Breast epithelium (tissue), 4 donors: ENCODE measurements around the gene CTIF. TPM values are rescaled to one million over a fixed set of nuclear protein-coding genes. Genes with fewer than 3 reads are reported as not detected.

Source experiments
- DNase-seq, 2 donors: peaks; one replicate each; pipeline ENCODE4 v3.0.0-alpha.2; 2019; ENCODE audit warnings: low spot score in 2 of 2
- H3K27ac ChIP-seq, 2 donors: fragments of 200-600 bp; sonication (generic) in 1 of 2; one replicate each; pipeline ENCODE4 v1.5.1; 2016 to 2019; ENCODE audit warnings: mild to moderate bottlenecking in 1 of 2
- H3K27me3 ChIP-seq, 2 donors: fragments of 200-600 bp; sonication (generic) in 1 of 2; one replicate each; pipeline versions ENCODE4 v1.5.1 to v1.6.0; 2017 to 2019; ENCODE audit warnings: control low read depth in 1 of 2, mild to moderate bottlenecking in 1 of 2
- H3K36me3 ChIP-seq: fragments of 200-600 bp; one replicate; pipeline ENCODE4 v1.5.1; 2019
- H3K4me1 ChIP-seq, 2 donors: fragments of 200-600 bp; sonication (generic); one replicate each; pipeline ENCODE4 v1.5.1; 2016 to 2019; ENCODE audit warnings: control low read depth in 1 of 2
- H3K4me3 ChIP-seq, 3 donors: fragments of 200-600 bp; sonication (generic); 1 replicate in 2 of 3; 2 replicates in 1 of 3; pipeline ENCODE4 v1.5.1; 2016 to 2019; ENCODE audit warnings: mild to moderate bottlenecking in 3 of 3, moderate library complexity in 2 of 3
- H3K9me3 ChIP-seq, 2 donors: fragments of 200-600 bp; sonication (generic) in 1 of 2; one replicate each; pipeline ENCODE4 v1.5.1; 2016 to 2019; ENCODE audit warnings: control low read depth in 1 of 2
- POLR2A ChIP-seq: fragments of 450-650 bp; IDR thresholded peaks from one replicate; pipeline ENCODE4 v1.6.1; 2016; ENCODE audit warnings: antibody characterized with exemption, mild to moderate bottlenecking, moderate library complexity
- POLR2AphosphoS5 ChIP-seq, 3 donors: sonication (generic); formaldehyde crosslinking; IDR thresholded peaks; one replicate each; pipeline ENCODE4 v1.6.1; 2017; ENCODE audit warnings: antibody characterized with exemption in 3 of 3
- intact Hi-C: fragments of 100-400 bp; cut with DNase I; formaldehyde crosslinking; loops from one replicate; pipeline ENCODE4 v1.15.1; 2023; ENCODE audit warnings: low total_unique reads
- total RNA-seq, 3 donors: library from RNA; depleted of rRNA; stranded (reverse); fragments of >200 nt; gene quantifications; one replicate each; pipeline ENCODE4 v1.1.0, GENCODE V29; 2016
- TF ChIP-seq, protein P1 (sequence below), 3 donors: fragments of 450-650 bp; IDR thresholded peaks; one replicate each; pipeline ENCODE4 v1.5.1; 2016 to 2017; ENCODE audit warnings: antibody characterized with exemption in 3 of 3, mild to moderate bottlenecking in 3 of 3, moderate library complexity in 3 of 3

Gene CTIF
- total RNA-seq, 3 donors from 2014 or later: 28.8 to 78.9 (median 32.6) TPM

DNA sequence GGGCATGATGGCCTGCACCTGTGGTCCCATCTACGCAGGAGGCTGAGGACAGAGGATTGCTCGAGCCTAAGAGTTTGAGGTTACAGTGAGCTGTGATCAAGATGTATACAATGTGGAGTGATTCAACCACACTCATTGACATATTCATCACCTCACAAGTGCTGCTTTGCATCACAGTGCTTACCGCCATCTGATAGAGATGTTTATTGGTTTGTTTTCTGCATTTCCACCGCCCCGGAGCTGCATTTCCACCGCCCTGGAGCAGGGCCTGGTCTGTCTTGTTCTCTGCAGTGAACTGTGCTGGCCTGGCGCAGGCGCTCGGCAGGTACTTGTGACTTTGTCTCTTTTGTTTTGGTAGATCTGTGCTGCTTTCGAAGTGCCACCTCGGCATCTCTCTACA, 315.9 kb downstream of the CTIF start:
- no peak for DNase-seq
- no peak overlapping the region for H3K27ac ChIP-seq
- TF ChIP-seq POLR2AphosphoS5 (IDR thresholded peaks at IDR 0.05) (no peak), POLR2A (no peak)
- TF ChIP-seq, protein P1, sequence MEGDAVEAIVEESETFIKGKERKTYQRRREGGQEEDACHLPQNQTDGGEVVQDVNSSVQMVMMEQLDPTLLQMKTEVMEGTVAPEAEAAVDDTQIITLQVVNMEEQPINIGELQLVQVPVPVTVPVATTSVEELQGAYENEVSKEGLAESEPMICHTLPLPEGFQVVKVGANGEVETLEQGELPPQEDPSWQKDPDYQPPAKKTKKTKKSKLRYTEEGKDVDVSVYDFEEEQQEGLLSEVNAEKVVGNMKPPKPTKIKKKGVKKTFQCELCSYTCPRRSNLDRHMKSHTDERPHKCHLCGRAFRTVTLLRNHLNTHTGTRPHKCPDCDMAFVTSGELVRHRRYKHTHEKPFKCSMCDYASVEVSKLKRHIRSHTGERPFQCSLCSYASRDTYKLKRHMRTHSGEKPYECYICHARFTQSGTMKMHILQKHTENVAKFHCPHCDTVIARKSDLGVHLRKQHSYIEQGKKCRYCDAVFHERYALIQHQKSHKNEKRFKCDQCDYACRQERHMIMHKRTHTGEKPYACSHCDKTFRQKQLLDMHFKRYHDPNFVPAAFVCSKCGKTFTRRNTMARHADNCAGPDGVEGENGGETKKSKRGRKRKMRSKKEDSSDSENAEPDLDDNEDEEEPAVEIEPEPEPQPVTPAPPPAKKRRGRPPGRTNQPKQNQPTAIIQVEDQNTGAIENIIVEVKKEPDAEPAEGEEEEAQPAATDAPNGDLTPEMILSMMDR (IDR thresholded peaks at IDR 0.05): no peak
- no peaks in the 10 kb centered on the region for H3K4me1 ChIP-seq
- no peaks in the 10 kb centered on the region for H3K36me3 ChIP-seq
- no peak overlapping the region for H3K4me3 ChIP-seq
- H3K27me3 ChIP-seq: no peaks in the 10 kb centered on the region
- intact Hi-C loops: no loop called here
- H3K9me3 ChIP-seq: no peaks in the 10 kb centered on the region

DNA sequence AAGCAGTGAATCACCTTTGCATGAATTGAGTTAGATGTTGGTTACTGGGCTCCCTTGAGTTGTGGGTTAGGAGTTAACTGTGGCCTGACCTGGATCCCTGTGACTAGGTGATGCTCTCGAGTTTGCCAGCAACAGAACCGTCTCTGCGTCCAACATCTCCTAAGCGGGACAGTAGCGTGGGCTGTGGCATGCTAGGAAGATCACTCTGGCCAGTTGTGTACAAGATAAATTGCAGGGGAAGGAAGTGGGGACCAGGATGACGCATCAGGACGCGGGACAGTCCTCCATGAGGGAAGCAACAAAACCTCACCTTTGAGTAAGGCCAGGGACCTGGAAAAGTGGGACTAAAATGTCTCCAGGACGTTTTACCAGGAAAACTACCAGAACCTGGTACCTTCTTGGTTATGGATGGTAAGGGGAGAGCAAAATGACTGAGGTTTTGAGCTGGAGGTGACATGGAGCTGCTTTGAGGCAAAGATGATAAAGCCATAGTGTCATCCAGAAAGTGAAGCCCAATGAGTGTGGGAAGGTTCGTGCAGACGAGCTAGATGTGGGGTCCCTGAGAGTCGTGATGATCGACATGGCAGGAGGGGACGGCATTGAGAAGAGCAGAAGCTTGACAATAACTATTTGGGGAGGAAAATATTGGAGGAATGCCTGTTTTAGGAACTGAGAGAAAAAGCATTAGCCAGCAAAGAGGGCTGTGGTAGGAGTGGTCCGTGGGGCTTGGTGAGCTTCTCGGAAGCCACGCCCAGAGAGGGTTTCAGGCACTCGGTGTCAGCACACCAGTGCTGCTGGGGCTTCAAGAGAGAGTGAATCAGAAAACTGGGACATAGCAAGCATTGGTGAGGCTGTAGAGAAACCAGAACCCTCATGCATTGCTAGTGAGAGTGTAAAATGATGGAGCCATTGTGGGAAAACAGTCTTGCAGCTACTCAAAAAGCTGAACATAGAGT, 316.9 kb downstream of the CTIF start:
- Histone ChIP-seq H3K36me3 (no peaks in the 10 kb centered on the region), H3K27me3 (no peaks in the 10 kb centered on the region), H3K4me3 (no peak overlapping the region), H3K27ac (no peak overlapping the region), H3K9me3 (no peaks in the 10 kb centered on the region), H3K4me1 (no peaks in the 10 kb centered on the region)
- no peak for TF ChIP-seq POLR2AphosphoS5 (IDR thresholded peaks at IDR 0.05)
- TF ChIP-seq, protein P1 (IDR thresholded peaks at IDR 0.05): no peak
- no peak for TF ChIP-seq POLR2A
- DNase-seq: no peak
- intact Hi-C loops: no loop called here

DNA sequence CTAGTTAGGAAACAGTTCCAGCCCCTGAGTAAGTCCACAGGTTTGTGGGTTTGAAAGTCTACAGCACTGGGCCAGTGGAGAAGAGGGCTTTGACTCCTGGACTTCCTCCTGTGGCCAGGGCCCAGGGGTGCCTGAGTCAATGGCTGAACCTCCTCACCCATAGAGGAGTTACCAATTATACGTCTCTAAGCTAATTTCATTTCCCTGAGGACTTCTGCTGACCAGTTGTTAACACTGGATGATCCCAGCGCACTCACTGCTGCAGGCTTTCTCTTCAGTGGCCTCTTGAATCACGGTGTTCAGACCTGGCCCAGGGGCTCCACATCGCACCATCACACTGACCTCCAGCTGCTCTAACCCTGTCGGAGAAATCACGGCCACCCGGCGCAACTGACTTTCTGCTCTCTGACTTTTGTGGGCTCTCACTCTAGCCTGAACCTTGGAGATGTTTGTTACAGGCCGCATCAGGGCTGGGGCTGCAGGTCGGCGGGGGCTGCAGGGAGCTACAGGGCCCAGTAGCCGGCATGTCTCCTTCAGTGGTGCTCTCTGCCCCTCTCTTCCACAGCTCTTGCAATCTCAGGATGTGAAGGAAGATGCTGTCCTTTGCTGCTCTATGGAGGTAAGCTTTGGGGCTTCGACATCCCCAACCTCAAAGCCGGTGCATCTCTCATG, 318.3 kb downstream of the CTIF start:
- intact Hi-C loops: no loop called here
- no peaks in the 10 kb centered on the region for H3K27me3 ChIP-seq

DNA sequence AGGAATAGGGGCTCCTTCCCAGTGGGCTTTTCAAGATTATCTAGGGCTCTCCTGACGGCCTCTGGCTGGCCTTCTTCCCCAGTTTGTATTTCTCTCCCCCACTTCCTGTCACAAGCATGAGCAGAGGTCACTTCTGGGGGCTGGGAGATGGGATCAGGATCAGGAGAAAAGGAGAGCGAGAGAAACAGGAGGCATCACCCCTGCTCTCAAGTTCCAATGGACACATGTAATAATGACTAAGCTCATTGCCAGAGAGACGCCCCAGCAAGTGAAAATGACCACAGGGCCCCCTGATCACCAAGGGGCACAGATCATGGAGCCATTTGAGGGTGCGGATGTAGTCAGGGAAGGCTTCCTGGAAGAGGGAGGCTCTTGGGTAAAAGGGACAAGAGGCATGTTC, 319.8 kb downstream of the CTIF start:
- no peaks in the 10 kb centered on the region for H3K27me3 ChIP-seq
- no peaks in the 10 kb centered on the region for H3K36me3 ChIP-seq
- no peaks in the 10 kb centered on the region for H3K9me3 ChIP-seq
- TF ChIP-seq POLR2AphosphoS5 (IDR thresholded peaks at IDR 0.05): no peak
- TF ChIP-seq POLR2A: no peak
- TF ChIP-seq, protein P1 (IDR thresholded peaks at IDR 0.05): no peak
- H3K27ac ChIP-seq: no peak overlapping the region
- no peak overlapping the region for H3K4me3 ChIP-seq
- intact Hi-C loops: no loop called here
- no peak for DNase-seq
- H3K4me1 ChIP-seq: no peaks in the 10 kb centered on the region

More for the DNA sequence above, 318.3 kb downstream of the CTIF start:
- no peak for DNase-seq
- no peak overlapping the region for H3K27ac ChIP-seq
- no peaks in the 10 kb centered on the region for H3K4me1 ChIP-seq
- H3K4me3 ChIP-seq: no peak overlapping the region
- TF ChIP-seq POLR2AphosphoS5 (IDR thresholded peaks at IDR 0.05): no peak
- no peak for TF ChIP-seq POLR2A
- TF ChIP-seq, protein P1 (IDR thresholded peaks at IDR 0.05): no peak
- no peaks in the 10 kb centered on the region for H3K36me3 ChIP-seq
- no peaks in the 10 kb centered on the region for H3K9me3 ChIP-seq
